Retinal pigment epithelial cell (primary cell): ENCODE results near the gene SLC6A17.

Experiments used
- DNase-seq: peaks from one replicate; pipeline ENCODE4 v3.0.0-alpha.2; 2010; ENCODE audit warnings: low read depth
- H3K4me3 ChIP-seq: 2 replicates; pipeline ENCODE4 v1.5.1; 2011; ENCODE audit warnings: mild to moderate bottlenecking, low read length, control low read depth, moderate library complexity
- TF ChIP-seq, protein P1 (sequence below): conservative IDR thresholded peaks from 2 replicates; pipeline ENCODE4 v1.5.1; 2011; ENCODE audit warnings: low read depth, low read length, control low read depth, inconsistent platforms

SLC6A17 gene

DNA sequence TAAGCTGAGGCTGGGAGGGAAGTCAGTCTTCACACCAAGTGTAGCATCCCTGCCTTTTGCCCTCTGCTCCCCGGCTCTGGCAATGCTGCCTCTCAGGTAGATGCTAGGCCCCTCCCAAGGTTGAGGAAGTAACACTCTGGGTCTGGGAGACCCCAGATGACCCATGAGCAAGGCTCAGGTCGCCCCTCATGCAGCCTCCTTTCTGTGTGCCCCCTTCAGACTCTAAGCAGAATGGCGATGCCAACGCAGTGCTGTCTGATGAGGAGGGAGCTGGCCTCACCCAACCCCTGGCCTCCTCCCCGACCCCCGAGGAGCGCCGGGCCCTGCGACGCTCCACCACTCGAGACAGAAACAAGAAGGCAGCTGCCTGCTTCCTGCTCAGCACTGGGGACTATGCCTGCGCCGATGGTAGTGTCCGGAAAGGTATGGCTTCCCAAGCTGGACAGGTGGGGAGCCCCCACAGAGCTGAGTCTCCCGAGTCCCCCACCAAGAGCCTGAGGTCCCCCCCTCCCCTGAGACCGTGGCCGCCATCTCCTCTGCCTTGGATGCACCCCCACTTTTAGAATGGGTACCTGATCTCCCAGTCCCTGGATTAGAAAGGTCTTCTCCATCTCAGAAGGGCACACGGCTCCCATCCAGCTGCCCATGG lies 75.6 kb downstream of the SLC6A17 start:
- no peak overlapping the region for H3K4me3 ChIP-seq

DNA sequence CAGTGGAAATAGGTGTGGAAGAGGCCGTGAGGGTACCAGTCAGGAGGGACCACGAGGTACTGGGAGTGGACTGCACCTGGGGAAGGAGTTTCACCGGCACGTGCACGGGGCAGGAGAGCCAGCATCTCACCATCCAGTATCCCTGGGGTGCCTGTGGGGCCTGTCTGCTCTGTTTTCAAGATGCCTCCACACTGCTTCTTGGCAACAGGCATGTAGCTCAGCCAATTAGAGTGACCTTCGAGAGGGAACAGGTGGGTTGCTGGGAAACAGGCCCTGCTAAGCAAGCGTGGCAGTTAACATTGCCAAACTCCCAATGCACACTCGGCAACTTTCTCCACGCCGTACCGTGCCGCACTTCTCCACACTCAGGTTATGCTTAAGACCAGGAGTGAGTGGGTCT lies 77.5 kb downstream of the SLC6A17 start:
- no peak for DNase-seq
- H3K4me3 ChIP-seq, result no peak overlapping the region
- TF ChIP-seq, protein P1, sequence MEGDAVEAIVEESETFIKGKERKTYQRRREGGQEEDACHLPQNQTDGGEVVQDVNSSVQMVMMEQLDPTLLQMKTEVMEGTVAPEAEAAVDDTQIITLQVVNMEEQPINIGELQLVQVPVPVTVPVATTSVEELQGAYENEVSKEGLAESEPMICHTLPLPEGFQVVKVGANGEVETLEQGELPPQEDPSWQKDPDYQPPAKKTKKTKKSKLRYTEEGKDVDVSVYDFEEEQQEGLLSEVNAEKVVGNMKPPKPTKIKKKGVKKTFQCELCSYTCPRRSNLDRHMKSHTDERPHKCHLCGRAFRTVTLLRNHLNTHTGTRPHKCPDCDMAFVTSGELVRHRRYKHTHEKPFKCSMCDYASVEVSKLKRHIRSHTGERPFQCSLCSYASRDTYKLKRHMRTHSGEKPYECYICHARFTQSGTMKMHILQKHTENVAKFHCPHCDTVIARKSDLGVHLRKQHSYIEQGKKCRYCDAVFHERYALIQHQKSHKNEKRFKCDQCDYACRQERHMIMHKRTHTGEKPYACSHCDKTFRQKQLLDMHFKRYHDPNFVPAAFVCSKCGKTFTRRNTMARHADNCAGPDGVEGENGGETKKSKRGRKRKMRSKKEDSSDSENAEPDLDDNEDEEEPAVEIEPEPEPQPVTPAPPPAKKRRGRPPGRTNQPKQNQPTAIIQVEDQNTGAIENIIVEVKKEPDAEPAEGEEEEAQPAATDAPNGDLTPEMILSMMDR, result no peak

More for the DNA sequence above, 75.6 kb downstream of the SLC6A17 start:
- TF ChIP-seq, protein P1, result no peak
- DNase-seq, result no peak

DNA sequence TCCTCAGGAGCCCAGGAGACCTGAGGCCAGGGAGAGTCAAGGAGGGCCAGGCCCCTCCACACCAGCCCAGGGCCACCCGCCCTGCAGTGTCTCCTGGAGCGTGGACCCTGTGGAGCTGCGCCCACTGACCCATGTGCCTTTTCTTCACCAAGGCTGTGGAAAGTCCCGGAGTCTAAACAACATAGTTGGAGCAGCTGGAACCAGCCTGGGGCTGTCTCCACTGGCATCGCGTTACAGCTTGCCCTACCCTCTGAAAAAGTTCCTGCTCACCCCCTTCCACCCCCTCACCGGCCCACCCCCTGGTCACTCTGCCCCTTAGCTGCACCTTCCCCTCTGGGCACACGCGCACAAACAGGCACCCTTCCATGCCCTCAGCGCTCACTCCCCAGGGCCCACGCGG lies 78.1 kb downstream of the SLC6A17 start:
- no peak for DNase-seq
- TF ChIP-seq, protein P1, result no peak
- no peak overlapping the region for H3K4me3 ChIP-seq

DNA sequence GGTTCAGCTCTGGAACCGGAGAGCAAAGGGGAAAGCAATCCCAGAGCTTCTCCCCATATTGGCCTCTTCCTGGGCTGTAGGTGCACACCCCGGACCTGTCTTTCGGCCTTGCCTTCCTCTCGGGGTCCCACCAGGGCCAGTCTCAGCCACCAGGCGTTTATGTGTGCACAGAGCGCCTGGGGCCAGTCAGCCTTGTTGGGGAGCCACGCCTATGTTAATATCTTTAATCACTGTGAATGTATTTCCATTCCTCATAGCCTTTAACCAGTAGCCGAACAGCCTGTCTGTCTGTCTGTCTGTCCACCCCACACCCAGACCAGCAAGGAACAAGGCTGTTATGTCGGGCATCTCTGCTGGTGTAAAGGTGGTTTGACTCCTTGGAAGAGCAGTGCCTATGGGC lies 78.6 kb downstream of the SLC6A17 start:
- TF ChIP-seq, protein P1, result no peak
- no peak for DNase-seq
- no peak overlapping the region for H3K4me3 ChIP-seq

DNA sequence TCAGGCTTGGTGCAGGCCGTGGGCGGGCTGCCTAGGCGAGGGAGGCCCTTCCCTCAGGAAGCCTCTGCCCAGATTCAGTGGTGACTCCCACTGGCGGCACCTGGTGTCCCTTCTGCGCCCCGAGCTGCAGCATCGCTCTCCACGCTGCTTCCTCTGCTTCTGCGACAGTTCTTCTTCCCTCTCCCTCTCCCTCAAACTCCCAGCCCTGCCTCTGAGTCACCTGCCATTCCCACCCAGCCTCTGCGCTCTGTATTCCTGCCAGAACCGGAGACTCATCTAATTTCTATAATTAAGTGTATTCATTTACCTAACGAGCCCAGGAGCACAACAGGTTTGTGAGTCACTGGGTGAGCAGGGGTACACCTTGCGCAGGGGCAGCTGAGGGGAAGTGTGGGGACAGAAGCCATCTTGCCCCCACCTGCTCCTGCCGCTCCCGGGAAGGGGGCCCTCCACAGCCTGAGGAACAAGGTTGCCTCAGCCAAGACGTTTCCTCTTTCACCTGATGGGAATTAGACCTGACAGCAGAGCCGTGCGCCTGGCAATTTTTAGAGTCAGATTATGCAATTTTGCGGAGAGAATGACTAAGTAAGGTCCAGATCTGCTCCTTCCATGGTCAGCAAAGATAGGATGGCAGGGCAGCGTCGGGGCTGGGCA lies 79.2 kb downstream of the SLC6A17 start:
- TF ChIP-seq, protein P1, result no peak
- no peak for DNase-seq
- H3K4me3 ChIP-seq, result no peak overlapping the region

DNA sequence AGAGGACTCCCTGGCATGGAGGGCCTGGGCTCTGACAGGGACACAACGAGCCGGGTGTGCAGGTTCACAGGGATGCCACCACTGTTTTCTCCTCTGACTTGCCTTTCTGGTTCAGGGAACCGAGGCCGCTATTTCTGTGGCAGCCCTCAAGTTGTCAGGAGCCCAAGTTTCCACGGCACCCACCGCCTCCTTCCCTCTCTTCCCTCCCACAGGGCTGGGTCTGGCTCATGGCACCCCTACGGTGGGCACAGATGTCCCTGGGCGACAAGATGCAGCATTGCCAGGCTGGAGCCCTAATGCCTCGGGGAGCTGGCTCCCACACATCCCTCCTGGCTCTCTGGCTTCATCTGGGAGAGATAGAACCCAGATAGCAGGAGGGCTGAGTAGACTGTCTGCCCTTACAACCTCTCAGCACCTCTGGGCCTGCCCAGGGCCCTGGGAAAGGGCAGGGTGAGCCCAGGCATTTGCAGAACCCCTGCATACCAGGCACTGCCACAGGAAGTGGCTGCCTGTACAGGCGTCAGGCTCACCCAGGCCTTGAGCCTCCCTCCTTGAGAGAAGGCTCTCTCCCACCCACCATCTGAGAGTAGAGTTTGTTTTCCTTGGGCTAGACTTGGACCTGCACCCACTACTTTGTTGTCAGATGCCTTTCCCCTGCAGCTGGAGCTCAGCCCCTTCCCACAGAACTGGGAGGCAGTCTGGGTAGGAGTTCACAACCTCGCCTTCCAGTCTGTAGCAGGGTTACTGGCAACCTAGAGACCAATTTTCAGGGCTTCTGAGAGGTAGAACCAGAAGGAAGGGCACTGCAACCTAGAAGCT lies 80.3 kb downstream of the SLC6A17 start:
- H3K4me3 ChIP-seq, result no peak overlapping the region
- DNase-seq, result no peak
- TF ChIP-seq, protein P1, result no peak
